G401.6 (cell line): Measurements from ENCODE around the gene CSTF1.
"Not testable (repeated sequence)": the region's sequence is repeated elsewhere in the genome, so short reads cannot be mapped to it uniquely, and the experiment has no call there.

Experiments used
- FAIRE-seq: peaks from 2 replicates; lab custom pipeline; 2012; peaks lifted over from hg19 to GRCh38; lab: Jason Lieb, UNC

The CSTF1 gene

DNA sequence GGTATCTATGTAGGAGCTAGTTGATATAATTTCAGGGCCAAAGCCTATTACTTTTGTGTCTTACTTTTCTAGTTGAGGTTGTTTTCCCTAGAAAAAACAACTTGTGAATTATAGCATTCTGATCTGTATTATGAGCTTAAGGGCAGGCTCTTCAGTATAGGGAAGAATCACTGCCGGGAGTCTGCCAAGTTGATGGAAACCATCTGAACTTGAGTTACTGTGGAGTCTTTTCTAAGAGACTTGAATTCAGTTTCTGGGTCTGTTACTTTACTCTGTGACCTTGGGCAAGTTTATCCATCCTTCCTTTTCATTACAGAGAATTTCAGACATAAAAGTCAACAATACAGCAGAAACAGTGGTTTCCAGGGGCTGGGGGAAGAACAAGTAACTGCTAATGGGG is 17.5 kb downstream of the CSTF1 start:
- no peak for FAIRE-seq

DNA sequence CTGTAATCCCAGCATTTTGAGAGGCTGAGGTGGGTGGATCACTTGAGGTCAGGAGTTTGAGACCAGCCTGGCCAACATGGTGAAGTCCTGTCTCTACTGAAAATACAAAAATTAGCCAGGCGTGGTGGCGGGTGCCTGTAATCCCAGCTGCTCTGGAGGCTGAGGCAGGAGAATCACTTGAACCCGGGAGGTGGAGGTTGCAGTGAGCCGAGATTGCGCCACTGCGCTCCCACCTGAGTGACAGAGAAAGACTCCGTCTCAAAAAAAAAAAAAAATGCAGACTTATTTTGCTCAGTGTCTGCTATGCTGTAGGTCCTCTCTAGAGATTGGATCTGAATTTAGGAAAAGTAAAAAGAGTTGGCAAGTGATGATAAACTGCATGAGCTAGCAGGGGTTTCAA is 18.8 kb downstream of the CSTF1 start:
- FAIRE-seq: not testable (repeated sequence)

DNA sequence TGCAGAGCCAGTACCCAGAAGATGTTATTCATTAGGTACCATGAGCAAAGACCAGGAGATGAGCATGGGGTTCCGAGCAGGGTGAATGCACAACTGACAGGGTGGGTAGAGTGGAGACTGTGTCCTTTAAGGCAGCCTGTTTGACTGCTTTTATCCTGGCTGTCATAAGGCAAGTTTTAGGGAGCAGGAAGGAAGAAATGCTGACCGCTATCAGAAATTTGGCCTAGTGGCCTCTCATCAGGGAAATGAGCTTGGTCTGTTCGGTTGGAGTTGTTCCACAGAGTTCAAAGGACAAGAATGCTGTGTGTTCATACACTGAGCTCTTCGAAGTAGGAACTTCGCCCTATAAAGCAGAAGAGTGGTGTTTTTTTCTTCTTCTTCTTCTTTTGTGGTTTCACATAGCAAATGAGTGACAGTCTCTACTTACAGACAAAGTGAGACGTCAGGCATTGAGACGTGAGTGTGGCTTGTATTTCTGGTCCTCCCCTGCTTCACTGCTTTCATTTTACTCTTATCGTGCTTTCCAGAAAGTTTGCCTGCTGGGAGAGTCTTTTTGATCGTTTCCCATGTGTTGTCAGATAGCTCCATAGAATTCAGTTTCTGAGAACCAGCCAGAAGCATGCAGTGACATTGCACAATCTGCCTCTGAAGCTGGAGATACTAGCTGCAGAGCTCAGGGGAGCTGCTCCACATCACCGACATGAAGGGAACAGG is 19.5 kb downstream of the CSTF1 start, which contains the start of gene CASS4:
TSS of gene CASS4 (plus strand) at position 502 of the 714 bp plus-strand sequence. CDS start at position 701, 199 bp downstream.
- no peak for FAIRE-seq

DNA sequence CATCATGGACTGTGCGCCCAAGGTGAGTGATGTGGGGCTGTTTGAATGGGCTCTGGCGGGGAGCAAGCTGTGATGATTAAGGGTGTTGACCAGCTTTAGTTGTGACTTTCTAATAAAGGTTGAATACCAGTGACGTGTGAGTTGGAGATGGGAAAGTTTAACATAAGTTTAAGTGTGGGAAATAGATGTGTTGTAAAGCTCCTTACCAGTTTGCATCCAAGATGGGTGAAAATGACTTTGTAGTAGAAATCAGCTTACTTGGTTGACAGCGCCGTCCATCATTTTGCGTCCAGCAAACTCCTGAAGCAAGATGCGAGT is 20.0 kb downstream of the CSTF1 start:
- FAIRE-seq: no peak

DNA sequence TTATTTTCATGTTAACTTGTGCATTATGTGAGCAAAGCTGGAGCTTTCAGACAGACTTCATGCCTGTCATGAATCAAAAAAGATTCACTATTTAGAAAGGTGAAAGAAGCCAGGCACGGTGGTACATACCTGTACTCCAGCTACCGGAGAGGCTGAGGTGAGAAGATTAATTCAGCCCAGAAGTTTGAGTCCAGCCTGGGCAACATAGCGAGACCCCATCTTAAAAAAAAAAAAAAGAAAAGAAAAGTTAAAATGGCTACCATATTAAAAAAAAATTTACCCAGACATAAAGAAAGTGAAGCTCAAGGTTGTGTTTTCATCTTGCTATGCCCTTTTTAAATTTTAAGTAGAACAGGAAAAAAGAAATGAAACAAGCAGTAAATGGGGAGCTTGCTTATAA is 20.5 kb downstream of the CSTF1 start:
- FAIRE-seq: no peak

DNA sequence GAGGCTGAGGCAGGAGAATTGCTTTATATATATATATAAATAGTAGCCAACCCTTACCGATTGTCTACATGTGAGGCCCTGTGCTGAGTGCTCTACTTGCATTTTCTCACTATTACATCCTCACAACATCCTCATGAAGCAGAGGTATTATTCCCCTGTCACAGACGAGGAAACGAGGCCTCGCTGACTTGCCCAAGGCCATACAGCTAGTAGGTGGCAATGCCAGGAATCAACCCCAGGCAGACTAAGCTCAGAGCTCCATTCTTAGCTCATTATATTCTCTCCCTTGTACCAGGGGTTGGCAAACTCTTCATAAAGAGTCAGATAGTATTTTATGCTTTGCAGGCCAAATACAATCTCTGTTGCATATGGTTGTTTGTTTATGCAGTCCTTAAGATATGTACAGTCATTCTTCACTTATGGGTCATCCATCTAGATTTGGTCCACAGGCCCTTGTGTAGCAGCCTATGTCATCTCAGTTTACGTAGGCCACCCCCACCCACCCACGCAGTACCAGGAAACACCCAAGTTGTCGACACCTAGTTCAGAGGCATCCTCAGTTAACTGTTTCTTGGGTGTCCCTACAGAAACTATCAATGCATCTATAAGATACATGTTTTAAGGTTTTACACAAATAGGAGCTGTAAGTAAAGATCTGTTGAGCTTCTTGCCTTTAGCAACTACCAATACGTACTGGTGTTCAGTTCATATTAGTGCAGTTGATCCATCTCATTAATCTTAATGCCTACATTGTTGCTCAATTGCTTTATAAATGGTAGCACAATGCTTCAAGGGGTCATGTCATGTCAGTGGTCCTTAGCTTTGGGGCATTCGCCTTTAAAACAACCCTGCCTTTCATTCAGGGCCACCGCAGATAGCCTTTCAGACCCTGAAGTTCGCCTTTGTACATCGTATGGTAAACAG is 22.7 kb downstream of the CSTF1 start:
- no peak for FAIRE-seq

DNA sequence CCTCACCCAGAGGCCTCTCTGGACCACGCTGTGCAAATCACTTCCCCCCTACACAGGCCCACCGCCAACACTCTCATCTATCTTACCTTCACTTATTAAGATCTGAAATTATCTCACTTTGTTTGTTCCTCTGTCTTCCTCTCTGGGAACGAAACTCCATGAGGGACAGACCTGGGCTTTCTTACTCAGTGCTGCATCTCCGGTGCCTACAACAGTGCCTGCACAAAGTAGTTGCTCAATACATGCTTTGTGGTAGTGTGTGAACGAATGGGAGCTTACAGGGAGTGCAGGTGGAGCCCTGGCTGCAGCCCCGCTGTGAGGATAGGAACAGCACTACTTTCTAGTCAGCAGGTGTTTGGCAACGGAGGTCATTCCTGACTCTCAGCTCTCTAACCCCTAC is 25.0 kb downstream of the CSTF1 start:
- FAIRE-seq: no peak

DNA sequence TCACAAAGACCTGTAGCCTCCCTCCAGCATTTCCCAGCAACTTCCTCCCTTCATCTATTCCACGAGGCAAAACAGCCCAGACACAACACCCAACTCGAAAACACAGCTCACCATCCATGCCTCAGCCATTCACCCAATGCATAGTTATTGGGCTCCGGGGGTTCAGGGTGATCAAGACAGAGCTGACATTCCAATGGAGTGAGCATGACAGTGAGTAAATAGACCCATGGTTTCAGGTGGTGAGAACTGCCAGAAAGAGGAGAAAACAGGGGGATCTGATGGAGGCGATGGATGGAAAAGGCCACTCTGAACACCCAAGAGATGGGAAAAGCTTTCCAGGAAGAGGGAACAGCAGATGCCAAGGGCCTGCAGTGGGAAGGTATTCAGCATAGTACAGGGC is 25.5 kb downstream of the CSTF1 start:
- FAIRE-seq: no peak

DNA sequence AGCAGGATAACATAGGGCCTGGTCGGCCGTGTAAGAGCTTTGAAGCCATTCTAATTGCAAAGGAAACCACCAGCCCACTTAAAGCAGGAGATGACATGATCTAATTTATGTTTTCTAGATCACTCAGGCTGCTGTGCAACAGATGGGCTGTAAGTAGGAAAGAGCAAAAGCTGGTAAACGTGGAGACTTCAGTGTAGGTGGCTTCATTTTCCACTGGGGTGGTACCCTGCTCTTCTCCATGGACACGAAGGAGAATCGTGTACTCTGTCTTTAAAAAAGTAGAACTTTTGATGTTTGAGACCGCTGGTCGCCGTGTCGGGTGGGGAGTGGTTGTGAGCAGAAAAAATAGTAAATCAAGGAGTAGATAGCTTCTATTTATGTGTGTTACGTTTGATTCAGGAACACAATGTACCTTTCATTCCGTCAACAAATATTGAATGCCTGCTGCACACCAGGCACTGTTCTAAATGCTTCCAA is 26.0 kb downstream of the CSTF1 start:
- no peak for FAIRE-seq

DNA sequence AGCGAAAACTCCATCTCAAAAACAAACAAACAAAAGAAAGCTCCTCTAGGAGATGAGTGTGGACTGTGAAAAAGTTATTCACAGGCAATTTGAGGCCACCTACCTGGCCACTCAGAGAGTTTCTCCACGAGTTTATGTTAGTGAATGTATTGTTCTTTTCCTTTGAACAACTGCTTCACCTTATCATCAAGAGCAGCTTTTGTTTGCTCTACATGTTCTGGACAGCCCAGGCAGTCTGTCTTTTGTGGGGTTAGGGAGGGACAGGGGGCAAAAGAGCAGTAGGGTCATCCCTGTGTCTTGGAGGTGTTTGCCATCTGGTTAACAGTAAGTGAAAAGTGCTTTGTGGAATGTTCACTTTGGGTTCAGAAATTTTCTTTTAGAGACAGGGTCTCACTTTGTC is 27.6 kb downstream of the CSTF1 start:
- no peak for FAIRE-seq

DNA sequence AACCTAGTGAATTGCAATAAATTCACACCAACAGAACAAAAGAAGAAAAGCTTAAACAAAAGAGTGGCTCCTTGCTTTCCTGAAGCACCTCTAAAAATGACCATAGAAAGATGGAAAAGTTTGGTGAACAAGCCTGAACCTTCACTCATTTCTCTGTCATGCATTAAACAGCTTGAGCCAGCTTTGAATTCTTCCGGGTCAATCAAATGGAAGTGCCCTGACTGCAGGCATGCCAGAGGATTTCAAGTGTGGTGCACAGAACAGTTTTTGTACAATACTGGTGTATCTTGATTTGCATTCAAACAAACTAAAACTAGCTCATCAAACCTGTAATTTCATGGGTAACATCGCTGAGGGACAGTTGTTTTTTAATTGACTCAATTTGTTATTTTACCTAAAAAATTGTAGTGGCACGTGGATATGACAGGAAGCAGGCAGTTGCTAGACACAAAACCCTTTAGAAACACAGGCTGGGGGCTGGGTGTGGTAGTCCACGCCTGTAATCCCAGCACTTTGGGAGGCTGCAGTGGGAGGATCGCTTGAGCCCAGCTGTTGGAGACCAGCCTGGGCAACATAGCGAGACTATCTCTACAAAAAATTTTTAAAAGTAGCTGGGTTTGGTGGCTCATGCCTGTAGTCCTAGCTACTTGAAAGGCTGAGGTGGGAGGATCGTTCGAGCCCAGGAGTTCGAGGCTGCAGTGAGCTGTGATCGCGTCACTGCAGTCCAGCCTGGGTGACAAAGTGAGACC is 28.7 kb downstream of the CSTF1 start:
- FAIRE-seq: no peak

DNA sequence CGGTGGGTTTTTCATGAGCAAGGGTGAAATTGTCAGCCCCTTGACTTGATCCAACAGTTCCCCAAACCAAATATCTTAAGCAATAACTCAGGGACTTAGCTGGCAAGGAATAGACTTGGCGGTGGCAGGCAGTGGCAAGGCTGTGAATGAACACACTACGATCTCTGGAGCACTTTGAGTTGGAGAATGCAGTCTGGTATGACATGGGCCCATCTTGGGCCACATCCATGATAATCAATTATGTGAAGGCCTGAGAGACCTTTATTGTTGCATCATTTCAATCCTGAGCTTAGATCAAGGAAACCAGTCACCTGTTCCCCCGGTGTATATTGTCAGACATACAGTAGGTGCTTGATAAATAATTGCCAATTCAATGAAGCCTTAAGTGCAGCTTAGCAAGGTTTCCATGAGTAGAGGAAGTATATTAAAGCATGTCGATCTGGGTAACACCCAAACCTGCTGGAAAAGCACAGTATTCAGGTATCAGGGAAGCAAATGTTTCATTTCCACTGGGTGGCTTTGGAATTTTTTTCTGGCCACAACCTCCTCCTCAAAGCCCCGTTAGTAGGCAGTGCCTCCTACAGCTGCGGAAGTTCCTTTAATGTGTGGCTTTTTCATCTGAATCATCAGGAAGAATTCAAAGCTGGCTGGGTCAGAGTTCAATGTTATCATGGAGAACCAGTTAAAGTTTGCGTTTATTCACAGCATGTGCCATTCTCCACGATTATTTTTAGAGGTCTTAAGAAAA is 29.8 kb downstream of the CSTF1 start:
- FAIRE-seq: no peak

DNA sequence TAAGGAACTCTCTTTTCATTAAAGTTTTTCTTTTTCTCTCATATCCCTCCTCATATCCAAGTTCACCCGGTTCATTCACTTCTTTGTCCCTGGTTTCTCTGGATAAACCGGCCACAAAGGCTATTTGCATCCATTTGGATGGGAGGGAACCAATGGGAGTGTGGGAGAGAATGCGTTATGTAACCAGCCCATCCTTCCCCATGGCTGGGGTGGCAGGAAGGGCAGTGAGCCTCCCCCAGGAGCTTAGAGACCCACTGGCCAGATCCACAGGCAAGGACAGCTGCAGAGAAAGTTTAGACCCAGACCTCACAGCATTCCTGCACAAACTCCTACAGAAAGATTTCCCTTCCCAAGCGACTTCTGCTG is 30.4 kb downstream of the CSTF1 start:
- FAIRE-seq: no peak

DNA sequence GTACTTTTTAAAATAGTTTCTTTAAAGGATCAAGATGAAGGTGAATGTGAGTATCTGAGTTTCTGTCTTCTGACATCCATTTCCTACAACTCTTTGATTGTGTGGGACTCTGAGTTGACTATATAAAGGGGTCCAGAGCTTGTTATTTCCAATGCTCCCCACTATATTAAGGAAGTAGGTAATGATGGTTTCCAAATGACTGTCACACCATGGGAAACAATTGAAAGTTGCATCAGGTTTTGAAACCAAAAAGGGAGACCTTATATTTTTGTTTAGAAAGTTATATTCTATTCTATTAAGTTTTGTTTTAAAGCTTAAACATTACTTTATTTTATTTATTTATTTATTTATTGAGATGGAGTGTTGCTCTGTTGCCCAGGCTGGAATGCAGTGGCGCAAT is 30.8 kb downstream of the CSTF1 start:
- no peak for FAIRE-seq

DNA sequence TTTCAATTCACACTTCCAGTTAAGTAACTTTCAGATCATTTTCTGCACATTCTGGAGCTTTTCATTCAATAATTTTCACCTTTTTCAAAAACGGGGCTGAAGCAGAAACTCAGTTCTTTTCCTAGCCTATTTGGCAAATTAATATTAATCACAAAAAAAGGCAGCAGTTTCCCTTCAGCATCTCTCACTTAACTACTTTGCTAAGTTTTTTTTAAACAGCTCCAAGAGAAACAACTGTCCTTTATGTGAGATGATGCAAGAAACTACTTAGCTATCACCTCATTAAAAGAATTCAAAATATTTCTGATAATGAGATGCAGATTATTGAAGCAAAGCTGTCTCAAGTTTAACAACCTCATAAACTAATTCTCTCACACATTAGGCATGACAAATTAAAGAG is 31.4 kb downstream of the CSTF1 start:
- FAIRE-seq: no peak

DNA sequence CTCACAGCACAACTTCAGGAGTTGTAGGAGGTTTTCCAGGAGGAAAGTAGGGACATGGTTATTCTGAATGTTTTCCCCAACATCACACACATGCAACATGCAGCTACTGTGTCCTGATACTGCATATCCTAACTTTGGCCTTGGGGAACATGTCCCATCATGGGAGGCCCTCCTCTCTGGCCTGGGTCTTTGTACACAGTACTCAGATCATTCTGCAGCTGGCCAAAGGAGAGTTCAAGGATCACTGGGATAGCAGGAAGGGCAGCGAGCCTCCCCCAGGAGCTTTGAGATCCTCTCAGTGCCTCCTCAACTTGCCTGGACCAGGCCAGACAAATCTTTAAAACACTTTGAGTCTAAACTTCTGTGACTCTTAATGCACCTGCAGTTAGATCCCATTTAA is 32.5 kb downstream of the CSTF1 start:
- FAIRE-seq: no peak

DNA sequence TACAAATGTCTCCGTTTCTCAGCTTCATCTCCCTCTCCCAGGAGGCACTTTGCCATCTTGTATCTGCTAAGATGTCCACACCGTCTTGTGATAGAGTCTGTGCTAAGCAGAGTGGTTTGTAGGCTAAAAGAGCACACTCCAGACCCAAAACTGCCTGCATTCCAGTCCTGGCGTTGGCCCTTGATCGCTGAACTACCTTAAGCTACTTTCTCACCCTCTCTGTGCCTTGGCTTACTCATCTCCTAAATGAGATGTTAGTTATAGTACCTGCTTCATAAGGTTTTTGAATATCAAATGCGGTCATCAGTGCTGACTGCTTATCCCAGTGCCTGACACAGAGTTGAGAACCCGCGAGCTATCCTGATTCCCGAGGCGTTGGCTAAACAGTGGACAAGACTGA is 33.6 kb downstream of the CSTF1 start:
- no peak for FAIRE-seq

DNA sequence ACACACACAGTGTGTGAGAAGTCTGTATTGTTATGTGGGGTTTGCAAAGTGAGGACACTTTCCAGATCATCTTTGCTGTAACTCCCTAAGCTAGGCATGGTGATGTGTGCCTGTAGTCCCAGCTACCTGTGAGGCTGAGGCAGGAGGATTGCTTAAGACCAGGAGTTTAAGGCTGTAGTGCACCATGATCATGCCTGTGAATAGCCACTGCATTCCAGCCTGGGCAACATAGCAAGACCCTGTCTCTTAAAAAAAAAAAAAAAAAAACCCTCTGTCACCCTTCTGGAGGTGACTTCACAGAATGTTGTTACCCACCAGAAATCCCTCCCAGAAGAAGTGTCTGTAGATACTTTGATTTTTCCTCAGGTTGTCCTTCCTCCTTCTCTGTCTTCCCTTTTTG is 34.5 kb downstream of the CSTF1 start:
- no peak for FAIRE-seq

DNA sequence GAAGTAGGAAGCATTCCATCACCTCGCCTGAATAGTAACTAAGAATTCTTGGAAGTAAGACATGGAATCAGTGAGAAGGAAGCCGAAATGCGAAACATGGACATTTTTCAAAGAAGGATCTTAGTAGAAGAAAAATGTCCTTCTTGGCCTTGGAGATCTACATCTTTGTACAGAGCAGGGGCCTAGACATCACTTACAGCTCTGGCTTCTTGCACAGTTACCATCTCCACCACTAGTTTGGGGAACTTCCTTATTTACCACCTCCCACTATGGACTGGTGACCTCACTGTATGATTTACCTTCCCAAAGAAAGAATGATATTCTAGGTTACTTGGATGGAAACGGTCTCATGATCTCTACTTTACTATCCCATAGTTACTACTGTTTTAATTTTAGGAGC is 35.4 kb downstream of the CSTF1 start:
- FAIRE-seq: no peak

DNA sequence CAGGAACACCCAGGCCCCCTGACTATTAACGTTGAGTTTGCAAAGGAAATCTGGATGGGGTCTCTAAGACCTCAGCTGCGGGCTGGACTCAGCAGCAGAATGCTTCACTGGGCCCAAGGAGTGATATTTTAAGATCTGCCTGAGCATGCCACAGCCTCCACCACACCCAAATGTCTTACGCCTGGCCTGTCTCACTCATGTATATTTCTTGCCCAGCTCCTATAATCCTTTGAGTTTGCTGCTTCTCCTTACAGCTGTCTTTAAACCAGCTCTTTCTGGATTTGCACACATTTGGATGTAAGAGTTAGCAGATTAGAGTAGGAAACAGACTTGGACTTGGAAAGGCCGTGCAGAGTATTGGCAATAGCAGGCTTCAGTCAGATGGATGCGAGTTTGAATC is 36.0 kb downstream of the CSTF1 start:
- no peak for FAIRE-seq

DNA sequence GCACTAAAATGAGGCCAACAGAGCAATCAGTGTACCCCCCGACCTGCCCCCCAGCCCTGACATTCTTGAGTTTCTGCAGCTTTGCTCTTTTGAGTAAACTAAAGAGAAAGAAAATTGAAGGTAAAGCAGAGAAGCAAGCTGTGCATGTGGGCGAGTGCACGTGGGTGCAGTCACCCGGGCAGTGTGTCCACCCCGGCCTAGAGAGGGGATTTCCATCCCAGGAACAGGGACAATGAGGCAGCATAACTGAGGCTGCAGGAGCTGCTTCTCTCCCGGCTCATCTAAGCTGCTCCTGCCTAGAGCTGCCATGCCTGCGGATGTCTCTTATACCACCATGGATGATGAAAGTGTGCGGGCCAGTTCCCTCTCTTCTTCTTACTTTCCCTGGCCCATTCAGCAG is 36.4 kb downstream of the CSTF1 start:
- no peak for FAIRE-seq

DNA sequence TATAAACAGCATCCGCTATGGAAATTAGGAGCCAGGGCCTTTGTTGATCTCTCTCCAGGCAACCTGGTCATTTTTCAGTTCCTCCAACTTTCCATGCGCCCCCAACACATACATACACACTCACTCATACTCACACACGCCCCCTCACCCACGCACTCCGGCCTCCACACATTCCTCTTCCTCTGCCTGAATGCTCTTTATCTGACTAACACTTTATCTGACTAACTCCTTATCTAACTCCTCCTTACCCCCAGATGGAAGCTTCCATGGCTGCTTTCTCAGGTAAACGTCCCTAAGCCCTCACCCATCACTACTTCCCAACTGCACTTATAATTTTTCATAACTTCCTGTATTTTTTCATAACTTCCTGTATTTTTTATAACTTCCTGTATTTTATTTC is 37.1 kb downstream of the CSTF1 start:
- no peak for FAIRE-seq
